A549 (cell line): ENCODE measurements around the gene ADCY2. TPM values are rescaled to one million over a fixed set of nuclear protein-coding genes. Genes with fewer than 3 reads are reported as not detected.

Experiments
- ATAC-seq, 2 experiments: fragments of 200-7000 bp in 1 of 2; fragments of >200 bp in 1 of 2; cut with Nextera tagmentation in 1 of 2; cut with Tn5 transposase in 1 of 2; 3 replicates each; pipeline versions ENCODE4 v1.8.0 to v1.9.1; 2018 to 2020; ENCODE audit warnings: mild to moderate bottlenecking in 1 of 2, moderate library complexity in 1 of 2
- CTCF ChIA-PET: fragments of 300-600 bp; sonication (Branson Sonifier 250); formaldehyde crosslinking; extraction: SDS; loops from one replicate; lab custom pipeline; 2021; ENCODE audit warnings: antibody characterized with exemption, inconsistent platforms; lab: Yijun Ruan, JAX
- POLR2A ChIA-PET: fragments of 350-600 bp; formaldehyde crosslinking; extraction: SDS; loops from one replicate; lab custom pipeline; 2021; ENCODE audit warnings: antibody characterized with exemption, inconsistent platforms; lab: Yijun Ruan, JAX
- DNase-seq, 2 experiments: peaks; one replicate each; pipeline versions ENCODE4 v3.0.0 to v3.0.0-alpha.2; 2011 to 2016; ENCODE audit warnings: low read depth in 1 of 2, low spot score in 1 of 2
- FAIRE-seq: peaks from 2 replicates; lab custom pipeline; 2011; peaks lifted over from hg19 to GRCh38; lab: Jason Lieb, UNC
- H3K27ac ChIP-seq, 2 experiments: fragments of >200 bp; sonication (Bioruptor Twin); formaldehyde crosslinking; 3 replicates each; pipeline ENCODE4 v1.5.1; 2016 to 2017
- H3K4me1 ChIP-seq: fragments of >200 bp; sonication (Bioruptor Twin); formaldehyde crosslinking; 3 replicates; pipeline ENCODE4 v1.6.1; 2016
- H3K4me2 ChIP-seq: fragments of >200 bp; sonication (Bioruptor Twin); formaldehyde crosslinking; 3 replicates; pipeline ENCODE4 v1.6.1; 2016
- H3K4me3 ChIP-seq: fragments of >200 bp; sonication (Bioruptor Twin); formaldehyde crosslinking; 3 replicates; pipeline ENCODE4 v1.5.1; 2016
- H3K9me3 ChIP-seq: fragments of >200 bp; sonication (Bioruptor Twin); formaldehyde crosslinking; 3 replicates; pipeline ENCODE4 v1.6.1; 2016
- BCL3 ChIP-seq: fragments of >200 bp; sonication (Bioruptor Twin); formaldehyde crosslinking; IDR thresholded peaks from 3 replicates; pipeline ENCODE4 v1.6.1; 2016
- CBX2 ChIP-seq: fragments of 200-600 bp; sonication (generic); IDR thresholded peaks from 2 replicates; pipeline ENCODE4 v1.6.1; 2016; ENCODE audit warnings: low read depth, mild to moderate bottlenecking, borderline replicate concordance
- CBX8 ChIP-seq: fragments of 200-600 bp; sonication (generic); IDR thresholded peaks from 2 replicates; pipeline ENCODE4 v1.6.1; 2016
- CHD4 ChIP-seq: fragments of 200-600 bp; sonication (generic); IDR thresholded peaks from 2 replicates; pipeline ENCODE4 v1.6.1; 2016; ENCODE audit warnings: antibody characterized with exemption, mild to moderate bottlenecking, borderline replicate concordance
- ELK1 ChIP-seq: fragments of 150-350 bp; IDR thresholded peaks from 2 replicates; pipeline ENCODE4 v1.6.1; 2014; ENCODE audit warnings: low read depth, mild to moderate bottlenecking, low read length
- EP300 ChIP-seq, 2 experiments: fragments of >200 bp; sonication (Bioruptor Twin); formaldehyde crosslinking; IDR thresholded peaks; 2 replicates in 1 of 2; 3 replicates in 1 of 2; pipeline ENCODE4 v1.6.1; 2016 to 2017
- ESRRA ChIP-seq: fragments of 150-350 bp; IDR thresholded peaks from 2 replicates; pipeline ENCODE4 v1.6.1; 2014; ENCODE audit warnings: mild to moderate bottlenecking, low read length, borderline replicate concordance
- HOXA7 ChIP-seq: fragments of 250-450 bp; sonication (Bioruptor Pico); IDR thresholded peaks from 2 replicates; pipeline ENCODE4 v1.5.0; 2020; ENCODE audit warnings: mild to moderate bottlenecking, moderate library complexity
- JUN ChIP-seq, 2 experiments: fragments of >200 bp; sonication (Bioruptor Twin); formaldehyde crosslinking; IDR thresholded peaks; 2 replicates in 1 of 2; 3 replicates in 1 of 2; pipeline ENCODE4 v1.6.1; 2016 to 2017
- KDM5A ChIP-seq: fragments of 200-600 bp; sonication (generic); IDR thresholded peaks from 2 replicates; pipeline ENCODE4 v1.6.1; 2016; ENCODE audit warnings: antibody characterized with exemption, mild to moderate bottlenecking
- MAFK ChIP-seq: fragments of 450-650 bp; IDR thresholded peaks from 2 replicates; pipeline ENCODE4 v1.6.1; 2014; ENCODE audit not compliant: partially characterized antibody
- MAX ChIP-seq: IDR thresholded peaks from 2 replicates; pipeline ENCODE4 v1.6.1; 2012
- MAZ ChIP-seq: fragments of 150-350 bp; IDR thresholded peaks from 2 replicates; pipeline ENCODE4 v1.6.1; 2014; ENCODE audit warnings: antibody characterized with exemption, low read depth, low read length, borderline replicate concordance
- NFE2L2 ChIP-seq: fragments of 150-350 bp; conservative IDR thresholded peaks from 2 replicates; pipeline ENCODE4 v1.6.1; 2014; ENCODE audit warnings: low read length
- NPAS2 ChIP-seq: fragments of 250-450 bp; sonication (Bioruptor Pico); IDR thresholded peaks from 2 replicates; pipeline ENCODE4 v1.8.0; 2022; ENCODE audit warnings: mild to moderate bottlenecking, moderate library complexity, borderline replicate concordance
- POLR2A ChIP-seq: IDR thresholded peaks from 2 replicates; pipeline ENCODE4 v1.6.1; 2012; ENCODE audit warnings: mild to moderate bottlenecking, low read length
- POLR2AphosphoS2 ChIP-seq: conservative IDR thresholded peaks from 2 replicates; pipeline ENCODE4 v1.6.1; 2012; ENCODE audit warnings: low read length, improper control_type of control experiment, inconsistent platforms
- RAD21 ChIP-seq, 2 experiments: fragments of >200 bp in 1 of 2; sonication (Bioruptor Twin) in 1 of 2; formaldehyde crosslinking in 1 of 2; IDR thresholded peaks in 1 of 2; conservative IDR thresholded peaks in 1 of 2; 2 replicates in 1 of 2; 3 replicates in 1 of 2; pipeline ENCODE4 v1.6.1; 2012 to 2018; ENCODE audit warnings: inconsistent platforms in 1 of 2
- RCOR1 ChIP-seq: fragments of 150-350 bp; IDR thresholded peaks from 2 replicates; pipeline ENCODE4 v1.6.1; 2014; ENCODE audit warnings: antibody characterized with exemption, low read length, low read depth
- RNF2 ChIP-seq: fragments of 200-600 bp; sonication (generic); IDR thresholded peaks from 2 replicates; pipeline ENCODE4 v1.6.1; 2016; ENCODE audit warnings: low read depth, mild to moderate bottlenecking, antibody characterized with exemption, moderate library complexity, borderline replicate concordance
- TFCP2L1 ChIP-seq: fragments of 250-450 bp; sonication (Bioruptor Pico); IDR thresholded peaks from 2 replicates; pipeline ENCODE4 v1.5.0; 2021; ENCODE audit warnings: mild to moderate bottlenecking
- ZSCAN20 ChIP-seq: fragments of 250-450 bp; sonication (Bioruptor Pico); IDR thresholded peaks from 2 replicates; pipeline ENCODE4 v1.8.0; 2022; ENCODE audit warnings: mild to moderate bottlenecking, moderate library complexity
- WGBS: methylation state at CpG from one replicate; pipeline ENCODE4 v1.1.6; 2017; ENCODE audit errors: missing lambda C conversion rate; 5-methylcytosine and 5-hydroxymethylcytosine counted together
- polyA plus RNA-seq, 4 experiments: library from polyadenylated mRNA; depleted of rRNA in 3 of 4; stranded (reverse); fragments of >200 nt; fragmentation: RNase III in 1 of 4; extraction: RNeasy Plus Mini Kit Qiagen cat#74134 plus additional on column Dnase treatment in 1 of 4; gene quantifications; 2 replicates in 3 of 4; 3 replicates in 1 of 4; pipeline ENCODE4 v1.2.3, GENCODE V29; 2011 to 2017

Gene ADCY2
- polyA plus RNA-seq, 2 of the 4 experiments (the other 2 are of a cell fraction), result not detected

GRCh38 chr5:7684826-7685225 is 288.9 kb downstream of the ADCY2 start:
- POLR2A ChIA-PET, result no interaction called here
- H3K9me3 ChIP-seq, result no peaks in the 10 kb centered on the region
- TF ChIP-seq POLR2A, result no peak
- TF ChIP-seq TFCP2L1 (CRISPR knock-in tag), result no peak
- no peak for TF ChIP-seq KDM5A
- TF ChIP-seq ESRRA, result no peak
- TF ChIP-seq RNF2, result no peak
- TF ChIP-seq MAFK, result no peak
- no peak for TF ChIP-seq NPAS2 (CRISPR knock-in tag)
- TF ChIP-seq BCL3, result no peak
- no peak for TF ChIP-seq HOXA7
- ATAC-seq (no peak), DNase-seq (no peak), FAIRE-seq (no peak)
- no peaks in the 10 kb centered on the region for H3K4me1 ChIP-seq
- no peak overlapping the region for H3K4me3 ChIP-seq
- H3K4me2 ChIP-seq, result no peak overlapping the region
- no peak overlapping the region for H3K27ac ChIP-seq
- 3% methylated on average over 5 of the region's 5 CpGs for whole genome bisulfite sequencing
- CTCF ChIA-PET, result no interaction called here

- Histone ChIP-seq H3K4me3 (no peak overlapping the region), H3K4me2 (no peak overlapping the region)
- TF ChIP-seq NFE2L2, result no peak
- TF ChIP-seq EP300 (IDR thresholded peaks at IDR 0.05), result no peak
- no peak for TF ChIP-seq CBX8
- TF ChIP-seq KDM5A, result no peak
- TF ChIP-seq POLR2AphosphoS2, result no peak
- no peak for TF ChIP-seq JUN (IDR thresholded peaks at IDR 0.05)
- no peak for TF ChIP-seq MAFK
- TF ChIP-seq ZSCAN20 (CRISPR knock-in tag), result no peak
- no peak for TF ChIP-seq NPAS2 (CRISPR knock-in tag)
- TF ChIP-seq BCL3, result no peak
- TF ChIP-seq RCOR1, result no peak
- no peak for TF ChIP-seq ELK1
- TF ChIP-seq MAZ, result no peak
- no peak for TF ChIP-seq CHD4
- TF ChIP-seq RAD21 (conservative IDR thresholded peaks at IDR 0.05 in 1 of 2, IDR thresholded peaks at IDR 0.05 in 1 of 2), result no peak
- TF ChIP-seq POLR2A, result no peak
- no peak for TF ChIP-seq MAX
- TF ChIP-seq CBX2, result no peak
- TF ChIP-seq, all 56 proteins: peak for 0
- CTCF ChIA-PET, result no interaction called here
- POLR2A ChIA-PET, result no interaction called here
- FAIRE-seq (no peak), ATAC-seq (0 out of 6 replicates have a peak, but pooled peaks of 1 of the 2 experiments have one; percentile 41), DNase-seq (no peak)
- H3K9me3 ChIP-seq, result no peaks in the 10 kb centered on the region
- H3K4me1 ChIP-seq, result no peaks in the 10 kb centered on the region
- H3K27ac ChIP-seq, result no peak overlapping the region
- WGBS, result 3% methylated on average over 1 of the region's 1 CpG
Observed at GRCh38 chr5:7686794-7687193, 290.9 kb downstream of the ADCY2 start.
